Tibial nerve (tissue), 3 donors: ENCODE results near the gene BPIFA3.
A peak's percentile ranks its signal among the peaks of the same experiment; 100 is the strongest.

Experiments used
- CTCF ChIP-seq, 5 experiments: fragments of 200-600 bp in 3 of 5; fragments of 450-650 bp in 2 of 5; sonication (generic) in 3 of 5; IDR thresholded peaks; one replicate each; pipeline ENCODE4 v1.5.1; 2016 to 2019; ENCODE audit warnings: antibody characterized with exemption in 5 of 5, mild to moderate bottlenecking in 3 of 5, moderate library complexity in 2 of 5
- POLR2A ChIP-seq, 2 donors: fragments of 450-650 bp; IDR thresholded peaks; one replicate each; pipeline ENCODE4 v1.6.1; 2017; ENCODE audit warnings: antibody characterized with exemption in 2 of 2, mild to moderate bottlenecking in 2 of 2, moderate library complexity in 2 of 2

GRCh38 chr20:33262658-33263065, 45.5 kb downstream of the BPIFA3 start:
- TF ChIP-seq CTCF (IDR thresholded peaks at IDR 0.05) (peak; percentile 25 to 43 (median 31)), POLR2A (IDR thresholded peaks at IDR 0.05) (no peak)
